Esophagus squamous epithelium (tissue), 5 donors: ENCODE measurements around the gene MSL1. TPM values are rescaled to one million over a fixed set of nuclear protein-coding genes. Genes with fewer than 3 reads are reported as not detected.

ENCODE experiments used
- DNase-seq: peaks from one replicate; lab custom pipeline; 2025; lab: John Stamatoyannopoulos, UW
- H3K27ac ChIP-seq, 4 donors: fragments of 200-600 bp; sonication (generic); one replicate each; pipeline ENCODE4 v1.5.1; 2016 to 2019; ENCODE audit warnings: mild to moderate bottlenecking in 1 of 4
- H3K27me3 ChIP-seq, 4 donors: fragments of 200-600 bp; sonication (generic); 1 replicate in 3 of 4; 2 replicates in 1 of 4; pipeline versions ENCODE4 v1.5.1 to v1.6.0; 2017 to 2021; ENCODE audit warnings: antibody characterized with exemption in 1 of 4
- H3K36me3 ChIP-seq, 3 donors: fragments of 200-600 bp; sonication (generic); one replicate each; pipeline ENCODE4 v1.5.1; 2016 to 2019
- H3K4me1 ChIP-seq, 3 donors: fragments of 200-600 bp; sonication (generic); one replicate each; pipeline ENCODE4 v1.5.1; 2017 to 2019
- H3K4me3 ChIP-seq, 4 donors: fragments of 200-600 bp; sonication (generic); 1 replicate in 3 of 4; 2 replicates in 1 of 4; pipeline ENCODE4 v1.5.1; 2016 to 2019; ENCODE audit warnings: mild to moderate bottlenecking in 2 of 4, moderate library complexity in 1 of 4
- H3K9me3 ChIP-seq, 3 donors: fragments of 200-600 bp; sonication (generic); one replicate each; pipeline ENCODE4 v1.5.1; 2016 to 2019
- POLR2A ChIP-seq, 4 donors: fragments of 450-650 bp; IDR thresholded peaks; one replicate each; pipeline ENCODE4 v1.6.1; 2017; ENCODE audit warnings: antibody characterized with exemption in 4 of 4, mild to moderate bottlenecking in 4 of 4, moderate library complexity in 3 of 4
- WGBS, 2 donors: methylation state at CpG; one replicate each; pipeline ENCODE4 v1.1.5; 2018; 5-methylcytosine and 5-hydroxymethylcytosine counted together
- intact Hi-C: fragments of 100-400 bp; cut with DNase I; formaldehyde crosslinking; loops from one replicate; pipeline ENCODE4 v1.15.0; 2022
- total RNA-seq, 4 donors: library from RNA; depleted of rRNA; stranded (reverse); fragments of >200 nt; gene quantifications; one replicate each; pipeline ENCODE4 v1.1.0, GENCODE V29; 2016
- TF ChIP-seq, protein P1 (sequence below), 6 experiments: fragments of 450-650 bp in 4 of 6; fragments of 200-600 bp in 2 of 6; sonication (generic) in 2 of 6; IDR thresholded peaks; one replicate each; pipeline ENCODE4 v1.5.1; 2016 to 2019; ENCODE audit warnings: antibody characterized with exemption in 6 of 6, mild to moderate bottlenecking in 4 of 6, moderate library complexity in 4 of 6
- donor health status: DM: yes; HTN: yes; CAD: no.

Gene MSL1
- total RNA-seq, 4 donors from 2014 or later = 41.5 to 59.9 (median 51.5) TPM

GRCh38 chr17:40079545-40079944, 42.2 kb upstream of the MSL1 start:
- no peak for DNase-seq
- 77 to 84% methylated on average over 3 of the region's 3 CpGs for WGBS, 2 donors
- H3K27ac ChIP-seq = no peak overlapping the region

GRCh38 chr17:40084477-40084876, 37.3 kb upstream of the MSL1 start:
- Histone ChIP-seq H3K4me3 (no peak overlapping the region), H3K9me3 (no peaks in the 10 kb centered on the region), H3K36me3 (peaks cover 8 to 79% (median 47%) of the 10 kb centered on the region in 3 donors), H3K27me3 (no peaks in the 10 kb centered on the region), H3K4me1 (peaks cover 0 to 17% (median 8%) of the 10 kb centered on the region in 3 donors), H3K27ac (no peak overlapping the region)
- no peak for DNase-seq
- intact Hi-C loops = loop anchor here (10.0 kb wide), 1 partner anchor 70 kb away; the partner anchor contains the start of gene CSF3
- WGBS, 2 donors = 92 to 96% methylated on average over 13 to 14 of the region's 14 CpGs
- TF ChIP-seq POLR2A (IDR thresholded peaks at IDR 0.05) = no peak
- TF ChIP-seq, protein P1, sequence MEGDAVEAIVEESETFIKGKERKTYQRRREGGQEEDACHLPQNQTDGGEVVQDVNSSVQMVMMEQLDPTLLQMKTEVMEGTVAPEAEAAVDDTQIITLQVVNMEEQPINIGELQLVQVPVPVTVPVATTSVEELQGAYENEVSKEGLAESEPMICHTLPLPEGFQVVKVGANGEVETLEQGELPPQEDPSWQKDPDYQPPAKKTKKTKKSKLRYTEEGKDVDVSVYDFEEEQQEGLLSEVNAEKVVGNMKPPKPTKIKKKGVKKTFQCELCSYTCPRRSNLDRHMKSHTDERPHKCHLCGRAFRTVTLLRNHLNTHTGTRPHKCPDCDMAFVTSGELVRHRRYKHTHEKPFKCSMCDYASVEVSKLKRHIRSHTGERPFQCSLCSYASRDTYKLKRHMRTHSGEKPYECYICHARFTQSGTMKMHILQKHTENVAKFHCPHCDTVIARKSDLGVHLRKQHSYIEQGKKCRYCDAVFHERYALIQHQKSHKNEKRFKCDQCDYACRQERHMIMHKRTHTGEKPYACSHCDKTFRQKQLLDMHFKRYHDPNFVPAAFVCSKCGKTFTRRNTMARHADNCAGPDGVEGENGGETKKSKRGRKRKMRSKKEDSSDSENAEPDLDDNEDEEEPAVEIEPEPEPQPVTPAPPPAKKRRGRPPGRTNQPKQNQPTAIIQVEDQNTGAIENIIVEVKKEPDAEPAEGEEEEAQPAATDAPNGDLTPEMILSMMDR (IDR thresholded peaks at IDR 0.05) = no peak

More at GRCh38 chr17:40079545-40079944, 42.2 kb upstream of the MSL1 start:
- H3K4me3 ChIP-seq = no peak overlapping the region
- intact Hi-C loops = no loop called here
- peaks cover 17 to 42% (median 22%) of the 10 kb centered on the region in 3 donors for H3K4me1 ChIP-seq
- H3K27me3 ChIP-seq = no peaks in the 10 kb centered on the region
- H3K9me3 ChIP-seq = no peaks in the 10 kb centered on the region
- H3K36me3 ChIP-seq = peaks cover under 1 to 71% (median 15%) of the 10 kb centered on the region in 3 donors
- TF ChIP-seq POLR2A (IDR thresholded peaks at IDR 0.05) = no peak
- TF ChIP-seq, protein P1 (IDR thresholded peaks at IDR 0.05) = no peak

DNA sequence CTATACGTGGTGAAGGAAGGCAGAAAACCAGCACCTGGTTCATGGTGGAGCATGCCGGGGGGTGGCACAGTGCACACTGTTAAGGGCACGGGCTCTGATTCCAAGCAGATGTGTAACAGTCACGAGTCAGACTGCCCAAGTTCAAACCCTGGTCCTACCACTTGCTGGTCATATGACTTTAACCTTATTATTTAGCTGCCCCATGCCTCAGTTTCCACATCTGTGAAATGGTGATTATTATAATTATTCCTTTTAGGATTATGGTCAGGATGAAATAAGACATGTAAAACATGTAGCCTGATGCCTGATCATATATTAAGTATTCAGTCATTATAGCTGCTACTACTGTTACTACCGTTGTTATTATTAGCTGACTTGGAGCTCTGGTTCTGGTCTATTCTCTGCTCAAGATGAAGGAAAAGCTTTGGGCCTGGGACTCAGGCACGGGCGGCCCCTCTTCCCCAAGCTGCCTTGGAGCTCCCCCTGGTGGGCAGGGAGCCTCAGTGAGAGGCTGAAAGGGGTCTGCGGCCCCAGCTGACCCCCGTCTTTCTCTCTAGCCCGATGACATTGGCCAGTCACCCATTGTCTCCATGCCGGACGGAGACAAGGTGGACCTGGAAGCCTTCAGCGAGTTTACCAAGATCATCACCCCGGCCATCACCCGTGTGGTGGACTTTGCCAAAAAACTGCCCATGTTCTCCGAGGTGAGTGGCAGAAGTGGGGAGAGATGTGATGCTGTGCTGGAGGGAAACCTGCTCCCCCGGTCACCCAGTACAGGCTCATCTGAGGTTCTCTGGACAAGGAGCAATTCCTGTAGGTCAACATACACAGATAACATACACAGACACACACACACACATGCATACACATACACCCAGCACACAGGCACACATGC, 35.4 kb upstream of the MSL1 start:
- no peaks in the 10 kb centered on the region for H3K27me3 ChIP-seq
- 55 to 63% methylated on average over 12 to 14 of the region's 17 CpGs for WGBS, 2 donors
- intact Hi-C loops = loop anchor here (10.0 kb wide), 1 partner anchor 72 kb away; the partner anchor contains the start of gene CSF3
- peak overlapping the region in 1 of 4 donors; percentile 27 for H3K27ac ChIP-seq
- H3K4me1 ChIP-seq = peaks cover 1 to 28% (median 8%) of the 10 kb centered on the region in 3 donors
- no peak for DNase-seq
- H3K4me3 ChIP-seq = no peak overlapping the region
- peaks cover 13 to 86% (median 47%) of the 10 kb centered on the region in 3 donors for H3K36me3 ChIP-seq
- no peak for TF ChIP-seq POLR2A (IDR thresholded peaks at IDR 0.05)
- TF ChIP-seq, protein P1 (IDR thresholded peaks at IDR 0.05) = peak; percentile 65 to 84 (median 76)
- no peaks in the 10 kb centered on the region for H3K9me3 ChIP-seq

GRCh38 chr17:40087049-40087794, 34.5 kb upstream of the MSL1 start:
- no peak for DNase-seq
- 82 to 85% methylated on average over 3 to 6 of the region's 6 CpGs for WGBS, 2 donors
- Histone ChIP-seq H3K9me3 (no peaks in the 10 kb centered on the region), H3K27ac (no peak overlapping the region), H3K4me3 (no peak overlapping the region), H3K27me3 (no peaks in the 10 kb centered on the region), H3K4me1 (peaks cover 7 to 36% (median 8%) of the 10 kb centered on the region in 3 donors), H3K36me3 (peaks cover 13 to 94% (median 47%) of the 10 kb centered on the region in 3 donors)
- TF ChIP-seq, protein P1 (IDR thresholded peaks at IDR 0.05) = no peak
- no peak for TF ChIP-seq POLR2A (IDR thresholded peaks at IDR 0.05)
- intact Hi-C loops = loop anchor here (10.0 kb wide), 1 partner anchor 72 kb away; the partner anchor contains the start of gene CSF3
